ENCODE results near the gene GAS7. TPM values are rescaled to one million over a fixed set of nuclear protein-coding genes. Genes with fewer than 3 reads are reported as not detected.

GAS7 gene
- total and polyA plus RNA-seq, 2 donors (not counting 1 experiment from before 2014, with no cell fraction given) = 3.4 to 13.6 TPM

DNA sequence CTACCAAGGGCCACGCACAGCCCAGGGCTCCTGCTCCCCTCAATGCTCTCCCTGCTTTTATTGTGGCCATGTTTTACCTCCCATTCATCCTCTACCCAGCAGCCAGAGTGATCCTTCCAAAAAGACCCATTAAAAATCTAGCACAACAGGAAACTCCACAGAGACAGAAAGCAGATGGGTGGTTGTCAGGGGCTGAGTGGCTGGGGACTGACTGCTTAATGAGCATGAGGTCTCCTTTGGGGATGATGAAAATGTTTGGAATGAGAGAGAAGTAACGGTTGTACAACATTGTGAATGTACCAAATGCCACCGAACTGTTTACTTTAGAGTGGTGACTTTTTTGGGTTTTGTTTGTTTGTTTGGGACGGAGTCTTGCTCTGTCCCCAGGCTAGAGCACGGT lies 107.4 kb downstream of the GAS7 start:
- no peak for TF ChIP-seq EZH2 (IDR thresholded peaks at IDR 0.05; ENCODE audit: borderline replicate concordance, insufficient read depth, low read depth, low read length, poor library complexity, severe bottlenecking)
- TF ChIP-seq, protein P1, sequence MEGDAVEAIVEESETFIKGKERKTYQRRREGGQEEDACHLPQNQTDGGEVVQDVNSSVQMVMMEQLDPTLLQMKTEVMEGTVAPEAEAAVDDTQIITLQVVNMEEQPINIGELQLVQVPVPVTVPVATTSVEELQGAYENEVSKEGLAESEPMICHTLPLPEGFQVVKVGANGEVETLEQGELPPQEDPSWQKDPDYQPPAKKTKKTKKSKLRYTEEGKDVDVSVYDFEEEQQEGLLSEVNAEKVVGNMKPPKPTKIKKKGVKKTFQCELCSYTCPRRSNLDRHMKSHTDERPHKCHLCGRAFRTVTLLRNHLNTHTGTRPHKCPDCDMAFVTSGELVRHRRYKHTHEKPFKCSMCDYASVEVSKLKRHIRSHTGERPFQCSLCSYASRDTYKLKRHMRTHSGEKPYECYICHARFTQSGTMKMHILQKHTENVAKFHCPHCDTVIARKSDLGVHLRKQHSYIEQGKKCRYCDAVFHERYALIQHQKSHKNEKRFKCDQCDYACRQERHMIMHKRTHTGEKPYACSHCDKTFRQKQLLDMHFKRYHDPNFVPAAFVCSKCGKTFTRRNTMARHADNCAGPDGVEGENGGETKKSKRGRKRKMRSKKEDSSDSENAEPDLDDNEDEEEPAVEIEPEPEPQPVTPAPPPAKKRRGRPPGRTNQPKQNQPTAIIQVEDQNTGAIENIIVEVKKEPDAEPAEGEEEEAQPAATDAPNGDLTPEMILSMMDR (IDR thresholded peaks at IDR 0.05) = no peak
- no peak overlapping the region for H3K27ac Mint-ChIP-seq
- no peak for DNase-seq
- no peaks in the 10 kb centered on the region for H3K9me3 Mint-ChIP-seq (ENCODE audit: insufficient read depth)
- no peaks in the 10 kb centered on the region for H3K27me3 ChIP-seq (replicated peaks in 1 of 4; ENCODE audit: control extremely low read depth in 1 of 4, control insufficient read depth in 3 of 4, insufficient read depth in 4 of 4, low read length in 3 of 4)
- H3K9ac ChIP-seq (ENCODE audit: low read length) = no peak overlapping the region
- H3K4me1 ChIP-seq (ENCODE audit: control insufficient read depth in 2 of 2, insufficient read depth in 2 of 2, low read length in 2 of 2) = peaks cover 15 to 18% of the 10 kb centered on the region in 2 donors
- ATAC-seq (ENCODE audit: low read depth) = no peak
- H3K4me1 Mint-ChIP-seq = peaks cover 17% of the 10 kb centered on the region
- 100% methylated on average over 4 of the region's 5 CpGs for WGBS (ENCODE audit: insufficient coverage)
- peaks cover 0 to 2% (median 0%) of the 10 kb centered on the region in 3 donors for H3K9me3 ChIP-seq (ENCODE audit: control extremely low read depth in 1 of 3, control insufficient read depth in 2 of 3, insufficient read depth in 1 of 3, low read length in 2 of 3)
- no peak overlapping the region for H3K27ac ChIP-seq (ENCODE audit: low read length in 2 of 2)
- no peak overlapping the region for H3K4me2 ChIP-seq (replicated peaks; ENCODE audit: low read depth, low read length, poor library complexity, severe bottlenecking)
- POLR2A ChIA-PET = no interaction called here
- H4K20me1 ChIP-seq (ENCODE audit: control insufficient read depth, insufficient read depth, low read length, poor library complexity, severe bottlenecking) = no peaks in the 10 kb centered on the region
- no peaks in the 10 kb centered on the region for H3K36me3 ChIP-seq (replicated peaks in 1 of 2; ENCODE audit: control extremely low read depth in 1 of 2, control insufficient read depth in 1 of 2, extremely low read depth in 1 of 2, insufficient read depth in 2 of 2, low read length in 1 of 2)
- CTCF ChIA-PET = no interaction called here
- H3K27me3 Mint-ChIP-seq = peaks cover 8% of the 10 kb centered on the region
- no peak overlapping the region for H3K4me3 ChIP-seq (ENCODE audit: control extremely low read depth in 1 of 5, extremely low read depth in 1 of 5, insufficient read depth in 1 of 5, low read depth in 2 of 5, low read length in 4 of 5)
- H3K4me3 Mint-ChIP-seq = no peak overlapping the region
- intact Hi-C loops (cut with micrococcal nuclease) = no loop called here
- H3K79me2 ChIP-seq (ENCODE audit: control insufficient read depth, insufficient read depth, low read length) = no peaks in the 10 kb centered on the region
- no peak overlapping the region for H2AFZ ChIP-seq (ENCODE audit: insufficient read depth, low read depth, low read length, poor library complexity, severe bottlenecking)

DNA sequence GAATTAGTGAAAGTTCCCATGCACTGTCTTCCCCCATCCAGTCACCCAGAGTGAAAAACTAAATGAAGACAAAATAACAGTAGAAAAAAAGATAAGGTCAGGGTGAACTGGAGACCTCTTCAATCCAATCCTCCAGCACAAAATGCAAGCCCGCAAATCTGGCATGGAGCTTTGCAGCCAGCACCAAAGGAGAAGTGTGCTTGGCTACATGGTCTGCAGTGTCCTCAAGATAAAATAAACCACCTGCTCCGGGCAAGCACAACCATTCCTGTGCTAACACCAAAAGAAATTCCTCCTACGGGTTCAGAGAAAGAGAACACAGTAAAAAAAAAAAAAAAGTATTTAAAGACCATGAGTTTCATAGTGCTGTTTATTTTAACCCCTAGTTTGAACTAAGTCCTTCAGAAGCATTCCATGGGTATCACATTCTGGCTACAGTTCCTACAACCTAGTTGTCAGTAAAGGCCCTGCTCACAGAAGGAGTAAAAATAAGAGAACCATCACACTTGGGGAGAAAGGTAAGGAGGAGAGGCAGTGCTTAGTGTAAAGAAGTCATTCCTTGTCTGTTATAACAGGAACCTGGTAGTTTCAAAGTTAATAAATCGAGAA lies 109.1 kb downstream of the GAS7 start:
- TF ChIP-seq, protein P1 (IDR thresholded peaks at IDR 0.05) = no peak
- no peak for TF ChIP-seq EZH2 (IDR thresholded peaks at IDR 0.05; ENCODE audit: borderline replicate concordance, insufficient read depth, low read depth, low read length, poor library complexity, severe bottlenecking)
- WGBS (ENCODE audit: insufficient coverage) = no CpG with 5 or more reads among the region's 4 CpGs
- no peaks in the 10 kb centered on the region for H3K36me3 ChIP-seq (replicated peaks in 1 of 2; ENCODE audit: control extremely low read depth in 1 of 2, control insufficient read depth in 1 of 2, extremely low read depth in 1 of 2, insufficient read depth in 2 of 2, low read length in 1 of 2)
- intact Hi-C loops (cut with micrococcal nuclease) = no loop called here
- H3K27ac ChIP-seq (ENCODE audit: low read length in 2 of 2) = no peak overlapping the region
- no peaks in the 10 kb centered on the region for H3K79me2 ChIP-seq (ENCODE audit: control insufficient read depth, insufficient read depth, low read length)
- peaks cover 8% of the 10 kb centered on the region for H3K27me3 Mint-ChIP-seq
- no peak overlapping the region for H3K9ac ChIP-seq (ENCODE audit: low read length)
- H2AFZ ChIP-seq (ENCODE audit: insufficient read depth, low read depth, low read length, poor library complexity, severe bottlenecking) = no peak overlapping the region
- ChIA-PET CTCF (no interaction called here), POLR2A (no interaction called here)
- no peak for ATAC-seq (ENCODE audit: low read depth)
- peaks cover 15 to 23% of the 10 kb centered on the region in 2 donors for H3K4me1 ChIP-seq (ENCODE audit: control insufficient read depth in 2 of 2, insufficient read depth in 2 of 2, low read length in 2 of 2)
- no peak overlapping the region for H3K4me2 ChIP-seq (replicated peaks; ENCODE audit: low read depth, low read length, poor library complexity, severe bottlenecking)
- H4K20me1 ChIP-seq (ENCODE audit: control insufficient read depth, insufficient read depth, low read length, poor library complexity, severe bottlenecking) = no peaks in the 10 kb centered on the region
- DNase-seq = no peak
- H3K9me3 ChIP-seq (ENCODE audit: control extremely low read depth in 1 of 3, control insufficient read depth in 2 of 3, insufficient read depth in 1 of 3, low read length in 2 of 3) = peaks cover 0 to 17% (median 0%) of the 10 kb centered on the region in 3 donors
- no peak overlapping the region for H3K27ac Mint-ChIP-seq
- H3K4me3 Mint-ChIP-seq = no peak overlapping the region
- no peak overlapping the region for H3K4me3 ChIP-seq (ENCODE audit: control extremely low read depth in 1 of 5, extremely low read depth in 1 of 5, insufficient read depth in 1 of 5, low read depth in 2 of 5, low read length in 4 of 5)
- H3K4me1 Mint-ChIP-seq = peaks cover 22% of the 10 kb centered on the region
- no peaks in the 10 kb centered on the region for H3K27me3 ChIP-seq (replicated peaks in 1 of 4; ENCODE audit: control extremely low read depth in 1 of 4, control insufficient read depth in 3 of 4, insufficient read depth in 4 of 4, low read length in 3 of 4)
- H3K9me3 Mint-ChIP-seq (ENCODE audit: insufficient read depth) = no peaks in the 10 kb centered on the region

Data from B cell (primary cell).